ENCODE data around the gene KNOP1.
"Not testable (repeated sequence)": the region's sequence is repeated elsewhere in the genome, so short reads cannot be mapped to it uniquely, and the experiment has no call there.

KNOP1 gene

GRCh38 chr16:19748389-19749168 lies 30.6 kb upstream of the KNOP1 start:
- no peak for ATAC-seq
- H3K27ac Mint-ChIP-seq, result no peak overlapping the region
- H3K4me3 Mint-ChIP-seq, result no peak overlapping the region
- no peaks in the 10 kb centered on the region for H3K4me1 Mint-ChIP-seq
- H3K9me3 Mint-ChIP-seq, result no peaks in the 10 kb centered on the region
- H3K36me3 Mint-ChIP-seq, result no peaks in the 10 kb centered on the region
- no peaks in the 10 kb centered on the region for H3K27me3 Mint-ChIP-seq

GRCh38 chr16:19746561-19746960 lies 28.5 kb upstream of the KNOP1 start:
- no peak for ATAC-seq
- Mint-ChIP-seq H3K9me3 (no peaks in the 10 kb centered on the region), H3K27ac (no peak overlapping the region), H3K27me3 (no peaks in the 10 kb centered on the region), H3K4me1 (no peaks in the 10 kb centered on the region), H3K36me3 (no peaks in the 10 kb centered on the region), H3K4me3 (no peak overlapping the region)

- H3K9me3 Mint-ChIP-seq, result no peaks in the 10 kb centered on the region
- no peak overlapping the region for H3K4me3 Mint-ChIP-seq
- H3K27ac Mint-ChIP-seq, result no peak overlapping the region
- no peaks in the 10 kb centered on the region for H3K27me3 Mint-ChIP-seq
- no peaks in the 10 kb centered on the region for H3K4me1 Mint-ChIP-seq
- no peaks in the 10 kb centered on the region for H3K36me3 Mint-ChIP-seq
- no peak for ATAC-seq
These were observed 27.4 kb upstream of the KNOP1 start for GRCh38 chr16:19745286-19746010.

GRCh38 chr16:19744670-19745069 lies 26.6 kb upstream of the KNOP1 start:
- Mint-ChIP-seq H3K36me3 (peaks cover 7% of the 10 kb centered on the region), H3K4me1 (no peaks in the 10 kb centered on the region), H3K9me3 (no peaks in the 10 kb centered on the region), H3K4me3 (no peak overlapping the region), H3K27me3 (no peaks in the 10 kb centered on the region), H3K27ac (no peak overlapping the region)
- ATAC-seq, result no peak

- Mint-ChIP-seq H3K9me3 (no peaks in the 10 kb centered on the region), H3K27me3 (no peaks in the 10 kb centered on the region), H3K4me3 (no peak overlapping the region), H3K36me3 (peaks cover 15% of the 10 kb centered on the region), H3K4me1 (no peaks in the 10 kb centered on the region), H3K27ac (no peak overlapping the region)
- no peak for ATAC-seq
These were observed 25.8 kb upstream of the KNOP1 start for GRCh38 chr16:19743816-19744159.

- Mint-ChIP-seq H3K4me3 (no peak overlapping the region), H3K36me3 (peaks cover 17% of the 10 kb centered on the region), H3K27ac (no peak overlapping the region), H3K4me1 (no peaks in the 10 kb centered on the region), H3K27me3 (no peaks in the 10 kb centered on the region), H3K9me3 (no peaks in the 10 kb centered on the region)
- ATAC-seq, result no peak
These were observed 23.3 kb upstream of the KNOP1 start for GRCh38 chr16:19741354-19741753.

GRCh38 chr16:19737306-19738038 lies 19.4 kb upstream of the KNOP1 start:
- Mint-ChIP-seq H3K27me3 (no peaks in the 10 kb centered on the region), H3K4me3 (no peak overlapping the region), H3K36me3 (peaks cover 20% of the 10 kb centered on the region), H3K4me1 (no peaks in the 10 kb centered on the region), H3K9me3 (no peaks in the 10 kb centered on the region), H3K27ac (no peak overlapping the region)
- ATAC-seq, result no peak

GRCh38 chr16:19735074-19735867 lies 17.2 kb upstream of the KNOP1 start:
- no peak for ATAC-seq
- H3K27me3 Mint-ChIP-seq, result no peaks in the 10 kb centered on the region
- peaks cover 19% of the 10 kb centered on the region for H3K36me3 Mint-ChIP-seq
- H3K9me3 Mint-ChIP-seq, result no peaks in the 10 kb centered on the region
- no peak overlapping the region for H3K4me3 Mint-ChIP-seq
- H3K27ac Mint-ChIP-seq, result no peak overlapping the region
- no peaks in the 10 kb centered on the region for H3K4me1 Mint-ChIP-seq

- Mint-ChIP-seq H3K36me3 (peaks cover 5% of the 10 kb centered on the region), H3K4me1 (no peaks in the 10 kb centered on the region)
These were observed 15.5 kb upstream of the KNOP1 start for GRCh38 chr16:19733551-19733950.

GRCh38 chr16:19728636-19728965 lies 10.6 kb upstream of the KNOP1 start:
- H3K27me3 Mint-ChIP-seq, result no peaks in the 10 kb centered on the region
- H3K27ac Mint-ChIP-seq, result no peak overlapping the region
- no peaks in the 10 kb centered on the region for H3K36me3 Mint-ChIP-seq
- H3K4me1 Mint-ChIP-seq, result no peaks in the 10 kb centered on the region
- H3K4me3 Mint-ChIP-seq, result no peak overlapping the region
- ATAC-seq, result no peak
- no peaks in the 10 kb centered on the region for H3K9me3 Mint-ChIP-seq

More at GRCh38 chr16:19733551-19733950, 15.5 kb upstream of the KNOP1 start:
- H3K27me3 Mint-ChIP-seq, result no peaks in the 10 kb centered on the region
- no peak overlapping the region for H3K4me3 Mint-ChIP-seq
- H3K9me3 Mint-ChIP-seq, result no peaks in the 10 kb centered on the region
- no peak overlapping the region for H3K27ac Mint-ChIP-seq
- ATAC-seq, result no peak

GRCh38 chr16:19722981-19723380 lies 5.0 kb upstream of the KNOP1 start:
- Mint-ChIP-seq H3K4me1 (no peaks in the 10 kb centered on the region), H3K36me3 (no peaks in the 10 kb centered on the region), H3K4me3 (no peak overlapping the region), H3K27me3 (no peaks in the 10 kb centered on the region), H3K9me3 (no peaks in the 10 kb centered on the region), H3K27ac (no peak overlapping the region)
- ATAC-seq, result no peak

- no peaks in the 10 kb centered on the region for H3K27me3 Mint-ChIP-seq
- H3K27ac Mint-ChIP-seq, result no peak overlapping the region
- H3K9me3 Mint-ChIP-seq, result no peaks in the 10 kb centered on the region
- H3K4me3 Mint-ChIP-seq, result no peak overlapping the region
- no peaks in the 10 kb centered on the region for H3K36me3 Mint-ChIP-seq
- ATAC-seq, result no peak
- peaks cover under 1% of the 10 kb centered on the region for H3K4me1 Mint-ChIP-seq
These were observed 4.4 kb upstream of the KNOP1 start for GRCh38 chr16:19722269-19722952.

- Mint-ChIP-seq H3K27me3 (no peaks in the 10 kb centered on the region), H3K4me1 (peaks cover 34% of the 10 kb centered on the region), H3K27ac (peak overlapping the region; percentile 91), H3K9me3 (no peaks in the 10 kb centered on the region), H3K4me3 (peak overlapping the region; percentile 96), H3K36me3 (peaks cover 21% of the 10 kb centered on the region)
- ATAC-seq, result no peak
These were observed 568 bp upstream of the KNOP1 start for GRCh38 chr16:19718624-19718965.

GRCh38 chr16:19717314-19717713 lies 713 bp downstream of the KNOP1 start:
- Mint-ChIP-seq H3K36me3 (peaks cover 21% of the 10 kb centered on the region), H3K27me3 (no peaks in the 10 kb centered on the region), H3K4me1 (peaks cover 34% of the 10 kb centered on the region), H3K4me3 (peak overlapping the region; percentile 96), H3K27ac (peak overlapping the region; percentile 91), H3K9me3 (no peaks in the 10 kb centered on the region)
- ATAC-seq, result no peak

- H3K4me3 Mint-ChIP-seq, result peak overlapping the region; percentile 96
- peaks cover 24% of the 10 kb centered on the region for H3K36me3 Mint-ChIP-seq
- not testable (repeated sequence) for H3K9me3 Mint-ChIP-seq, ATAC-seq, H3K27me3 Mint-ChIP-seq
- peak overlapping the region; percentile 91 for H3K27ac Mint-ChIP-seq
- peaks cover 37% of the 10 kb centered on the region for H3K4me1 Mint-ChIP-seq
These were observed 1.3 kb downstream of the KNOP1 start for GRCh38 chr16:19716728-19717127.
